Activated CD4-positive, alpha-beta T cell treated with anti-CD3 and anti-CD28 coated beads for 36 hours (primary cell): Measurements from ENCODE around the gene INAVA. TPM values are rescaled to one million over a fixed set of nuclear protein-coding genes. Genes with fewer than 3 reads are reported as not detected.
"Not testable (repeated sequence)": the region's sequence is repeated elsewhere in the genome, so short reads cannot be mapped to it uniquely, and the experiment has no call there.

Experiments used
- ATAC-seq: fragments of 200-7000 bp; cut with Tn5 transposase; one replicate; pipeline ENCODE4 v1.10.0; 2021; ENCODE audit warnings: mild to moderate bottlenecking, moderate library complexity
- CTCF ChIA-PET: fragments of 350-600 bp; sonication (Branson Sonifier 250); formaldehyde crosslinking; loops from one replicate; lab custom pipeline; 2021; ENCODE audit warnings: antibody characterized with exemption; lab: Charles Lee
- POLR2A ChIA-PET: fragments of 350-600 bp; sonication (Branson Sonifier 250); formaldehyde crosslinking; loops from one replicate; lab custom pipeline; 2021; ENCODE audit warnings: antibody characterized with exemption, inconsistent platforms; lab: Charles Lee
- DNase-seq: peaks from one replicate; pipeline ENCODE4 v3.0.0-alpha.2; 2020
- H3K27ac Mint-ChIP-seq: one replicate; pipeline ENCODE4 v1.8.0; 2021; ENCODE audit warnings: mixed read lengths
- H3K27me3 Mint-ChIP-seq: one replicate; pipeline ENCODE4 v1.8.0; 2021; ENCODE audit warnings: mixed read lengths
- H3K36me3 Mint-ChIP-seq: one replicate; pipeline ENCODE4 v1.8.0; 2021; ENCODE audit warnings: low read depth, mixed read lengths
- H3K4me1 Mint-ChIP-seq: one replicate; pipeline ENCODE4 v1.8.0; 2021; ENCODE audit warnings: mixed read lengths
- H3K4me3 Mint-ChIP-seq: one replicate; pipeline ENCODE4 v1.8.0; 2021; ENCODE audit warnings: mild to moderate bottlenecking, moderate library complexity, mixed read lengths
- H3K9me3 Mint-ChIP-seq: one replicate; pipeline ENCODE4 v1.8.0; 2021; ENCODE audit warnings: low read depth, mixed read lengths
- intact Hi-C, 2 experiments: fragments of 100-400 bp; cut with DNase I in 1 of 2; cut with micrococcal nuclease in 1 of 2; formaldehyde crosslinking; loops; one replicate each; pipeline versions ENCODE4 v1.14.2 to v1.15.1; 2022 to 2024; cut with DNase I, micrococcal nuclease
- total RNA-seq, 2 experiments: library from RNA; stranded (reverse); gene quantifications; one replicate each; pipeline ENCODE4 v1.2.3, GENCODE V29; 2021

Gene INAVA
- total RNA-seq, 2 experiments from 2014 or later = not detected

GRCh38 chr1:200921571-200922110, 26.9 kb downstream of the INAVA start:
- no peak for DNase-seq

GRCh38 chr1:200922406-200922805, 27.7 kb downstream of the INAVA start:
- DNase-seq (no peak), ATAC-seq (no peak)
- ChIA-PET CTCF (interaction anchor here (0.8 kb wide), 1 partner anchor 114 kb away, joined by 3 read pairs; no protein-coding TSS in a partner anchor), POLR2A (no interaction called here)
- peaks cover 20% of the 10 kb centered on the region for H3K27me3 Mint-ChIP-seq
- no peak overlapping the region for H3K4me3 Mint-ChIP-seq
- H3K4me1 Mint-ChIP-seq = peaks cover 8% of the 10 kb centered on the region
- no peaks in the 10 kb centered on the region for H3K36me3 Mint-ChIP-seq
- no peaks in the 10 kb centered on the region for H3K9me3 Mint-ChIP-seq
- intact Hi-C loops = no loop called here
- H3K27ac Mint-ChIP-seq = no peak overlapping the region

More at GRCh38 chr1:200921571-200922110, 26.9 kb downstream of the INAVA start:
- intact Hi-C loops = no loop called here
- H3K4me1 Mint-ChIP-seq = peaks cover 8% of the 10 kb centered on the region
- peaks cover 16% of the 10 kb centered on the region for H3K27me3 Mint-ChIP-seq
- H3K4me3 Mint-ChIP-seq = no peak overlapping the region
- no peaks in the 10 kb centered on the region for H3K36me3 Mint-ChIP-seq
- H3K9me3 Mint-ChIP-seq = no peaks in the 10 kb centered on the region
- no peak overlapping the region for H3K27ac Mint-ChIP-seq
- POLR2A ChIA-PET = no interaction called here
- no peak for ATAC-seq
- CTCF ChIA-PET = no interaction called here

GRCh38 chr1:200923601-200924000, 28.9 kb downstream of the INAVA start:
- CTCF ChIA-PET = no interaction called here

GRCh38 chr1:200925831-200926230, 31.1 kb downstream of the INAVA start:
- peaks cover 8% of the 10 kb centered on the region for H3K4me1 Mint-ChIP-seq
- ChIA-PET CTCF (interaction anchor here (0.8 kb wide), 1 partner anchor 67 kb away, joined by 3 read pairs; no protein-coding TSS in a partner anchor), POLR2A (interaction anchor here (0.7 kb wide), 1 partner anchor 262 kb away, joined by 3 read pairs; no protein-coding TSS in a partner anchor)
- peak; percentile 46 for DNase-seq
- no peak overlapping the region for H3K27ac Mint-ChIP-seq
- intact Hi-C loops = loop anchor here (1.0 to 2.0 kb wide), 4 partner anchors 19 to 46 kb away; no protein-coding TSS in a partner anchor
- peak; percentile 96 for ATAC-seq
- H3K4me3 Mint-ChIP-seq = no peak overlapping the region
- peaks cover under 1% of the 10 kb centered on the region for H3K9me3 Mint-ChIP-seq
- H3K36me3 Mint-ChIP-seq = no peaks in the 10 kb centered on the region
- peaks cover 24% of the 10 kb centered on the region for H3K27me3 Mint-ChIP-seq

More at GRCh38 chr1:200923601-200924000, 28.9 kb downstream of the INAVA start:
- ATAC-seq = no peak
- Mint-ChIP-seq H3K27ac (no peak overlapping the region), H3K36me3 (no peaks in the 10 kb centered on the region), H3K27me3 (peaks cover 18% of the 10 kb centered on the region), H3K4me1 (peaks cover 8% of the 10 kb centered on the region), H3K4me3 (no peak overlapping the region), H3K9me3 (no peaks in the 10 kb centered on the region)
- intact Hi-C loops = no loop called here
- no peak for DNase-seq
- POLR2A ChIA-PET = no interaction called here

GRCh38 chr1:200929530-200930278, 35.0 kb downstream of the INAVA start:
- Mint-ChIP-seq H3K27me3 (peaks cover 21% of the 10 kb centered on the region), H3K36me3 (peaks cover 2% of the 10 kb centered on the region), H3K4me3 (no peak overlapping the region), H3K9me3 (peaks cover 6% of the 10 kb centered on the region), H3K4me1 (peaks cover 8% of the 10 kb centered on the region), H3K27ac (no peak overlapping the region)
- ATAC-seq = no peak
- ChIA-PET CTCF (no interaction called here), POLR2A (interaction anchor here (0.7 kb wide), 1 partner anchor 47 kb away, joined by 4 read pairs; no protein-coding TSS in a partner anchor)
- intact Hi-C loops = no loop called here
- no peak for DNase-seq

GRCh38 chr1:200930285-200930684, 35.6 kb downstream of the INAVA start:
- H3K27ac Mint-ChIP-seq, H3K9me3 Mint-ChIP-seq, ATAC-seq, H3K4me1 Mint-ChIP-seq, DNase-seq, CTCF ChIA-PET, H3K36me3 Mint-ChIP-seq, intact Hi-C loops, H3K4me3 Mint-ChIP-seq: not testable (repeated sequence)
- H3K27me3 Mint-ChIP-seq = peaks cover 21% of the 10 kb centered on the region
- POLR2A ChIA-PET = interaction anchor here (0.7 kb wide), 1 partner anchor 47 kb away, joined by 4 read pairs; no protein-coding TSS in a partner anchor

GRCh38 chr1:200931776-200932175, 37.1 kb downstream of the INAVA start:
- Mint-ChIP-seq H3K27me3 (peaks cover 21% of the 10 kb centered on the region), H3K27ac (no peak overlapping the region), H3K36me3 (peaks cover 2% of the 10 kb centered on the region), H3K9me3 (peaks cover 6% of the 10 kb centered on the region), H3K4me3 (no peak overlapping the region), H3K4me1 (no peaks in the 10 kb centered on the region)
- DNase-seq = no peak
- no peak for ATAC-seq
- ChIA-PET POLR2A (no interaction called here), CTCF (interaction anchor here (0.5 to 1.3 kb wide), 3 partner anchors 15 to 694 kb away, joined by 3 read pairs; no protein-coding TSS in a partner anchor)
- intact Hi-C loops = no loop called here

GRCh38 chr1:200934676-200935245, 40.1 kb downstream of the INAVA start:
- peaks cover 2% of the 10 kb centered on the region for H3K36me3 Mint-ChIP-seq
- H3K4me1 Mint-ChIP-seq = peaks cover 2% of the 10 kb centered on the region
- ATAC-seq (no peak), DNase-seq (no peak)
- no peak overlapping the region for H3K27ac Mint-ChIP-seq
- intact Hi-C loops = loop anchor here in 1 of 2 experiments (2.0 kb wide), 1 partner anchor 70 kb away; no protein-coding TSS in a partner anchor
- POLR2A ChIA-PET = no interaction called here
- CTCF ChIA-PET = no interaction called here
- H3K4me3 Mint-ChIP-seq = no peak overlapping the region
- H3K27me3 Mint-ChIP-seq = peaks cover 11% of the 10 kb centered on the region
- H3K9me3 Mint-ChIP-seq = peaks cover 6% of the 10 kb centered on the region

- H3K4me3 Mint-ChIP-seq, H3K36me3 Mint-ChIP-seq, DNase-seq, H3K4me1 Mint-ChIP-seq, CTCF ChIA-PET, H3K27ac Mint-ChIP-seq, ATAC-seq, POLR2A ChIA-PET, H3K9me3 Mint-ChIP-seq: not testable (repeated sequence)
- peaks cover 11% of the 10 kb centered on the region for H3K27me3 Mint-ChIP-seq
- intact Hi-C loops = loop anchor here in 1 of 2 experiments (2.0 kb wide), 1 partner anchor 71 kb away; no protein-coding TSS in a partner anchor
These were observed 40.7 kb downstream of the INAVA start for GRCh38 chr1:200935286-200935962.

GRCh38 chr1:200938955-200939354, 44.3 kb downstream of the INAVA start:
- no peaks in the 10 kb centered on the region for H3K27me3 Mint-ChIP-seq
- ChIA-PET POLR2A (interaction anchor here (0.6 kb wide), 1 partner anchor 344 kb away, joined by 3 read pairs; no protein-coding TSS in a partner anchor), CTCF (interaction anchor here (0.6 kb wide), 1 partner anchor 78 kb away, joined by 4 read pairs; no protein-coding TSS in a partner anchor)
- ATAC-seq = peak; percentile 60
- no peak overlapping the region for H3K27ac Mint-ChIP-seq
- peaks cover 2% of the 10 kb centered on the region for H3K4me1 Mint-ChIP-seq
- peaks cover 7% of the 10 kb centered on the region for H3K36me3 Mint-ChIP-seq
- intact Hi-C loops = no loop called here
- no peak overlapping the region for H3K4me3 Mint-ChIP-seq
- DNase-seq = peak; percentile 30
- peaks cover 8% of the 10 kb centered on the region for H3K9me3 Mint-ChIP-seq

- peaks cover 18% of the 10 kb centered on the region for H3K9me3 Mint-ChIP-seq
- POLR2A ChIA-PET = no interaction called here
- ATAC-seq (no peak), DNase-seq (no peak)
- H3K36me3 Mint-ChIP-seq = peaks cover 7% of the 10 kb centered on the region
- no peak overlapping the region for H3K27ac Mint-ChIP-seq
- no peaks in the 10 kb centered on the region for H3K4me1 Mint-ChIP-seq
- H3K27me3 Mint-ChIP-seq = peaks cover 3% of the 10 kb centered on the region
- no peak overlapping the region for H3K4me3 Mint-ChIP-seq
- intact Hi-C loops = no loop called here
- CTCF ChIA-PET = interaction anchor here (0.6 kb wide), 2 partner anchors 38 to 637 kb away, joined by 3 read pairs; no protein-coding TSS in a partner anchor
These were observed 50.4 kb downstream of the INAVA start for GRCh38 chr1:200945111-200945510.
